HG03135 (cell line): ENCODE results near the gene TOM1.

Experiments
- ATAC-seq: cut with Tn5 transposase; IDR thresholded peaks from one replicate; pipeline ENCODE4 v1.9.1; 2021; ENCODE audit warnings: mild to moderate bottlenecking, moderate library complexity; ENCODE audit not compliant: unreplicated experiment

TOM1 gene

GRCh38 chr22:35306350-35306967 is 6.8 kb downstream of the TOM1 start:
- no peak for ATAC-seq

- ATAC-seq = no peak
Measured at GRCh38 chr22:35307372-35307771, 7.7 kb downstream of the TOM1 start.

- ATAC-seq = no peak
Measured at GRCh38 chr22:35307892-35308291, 8.2 kb downstream of the TOM1 start.

- ATAC-seq = no peak
Measured at GRCh38 chr22:35308480-35309021, 8.9 kb downstream of the TOM1 start.

GRCh38 chr22:35310556-35311550 is 11.2 kb downstream of the TOM1 start:
- ATAC-seq = no peak

DNA sequence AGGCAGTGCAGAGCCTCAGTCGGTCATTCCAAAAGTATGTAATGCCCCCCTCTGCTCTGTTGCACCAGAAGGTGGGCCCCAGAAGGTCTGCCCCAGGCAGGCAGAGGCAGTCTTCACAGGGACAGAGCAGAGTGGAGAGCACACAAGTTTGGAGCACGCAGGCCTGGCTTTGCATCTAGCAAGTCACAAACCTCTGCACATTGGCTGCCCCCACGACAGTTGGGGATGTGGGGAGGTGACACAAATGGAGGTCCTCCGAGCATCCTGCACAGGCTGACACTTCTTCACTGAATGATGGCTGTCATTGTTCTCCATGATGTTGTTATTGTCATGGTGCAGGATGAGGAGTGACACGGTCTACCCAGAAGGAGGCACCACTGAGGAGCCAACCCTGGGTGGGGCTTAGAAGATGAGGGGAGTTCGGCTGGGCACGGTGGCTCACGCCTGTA is 11.9 kb downstream of the TOM1 start:
- no peak for ATAC-seq

- no peak for ATAC-seq
Measured at GRCh38 chr22:35312198-35313059, 12.7 kb downstream of the TOM1 start.

- no peak for ATAC-seq
Measured at GRCh38 chr22:35313311-35314121, 13.8 kb downstream of the TOM1 start.

DNA sequence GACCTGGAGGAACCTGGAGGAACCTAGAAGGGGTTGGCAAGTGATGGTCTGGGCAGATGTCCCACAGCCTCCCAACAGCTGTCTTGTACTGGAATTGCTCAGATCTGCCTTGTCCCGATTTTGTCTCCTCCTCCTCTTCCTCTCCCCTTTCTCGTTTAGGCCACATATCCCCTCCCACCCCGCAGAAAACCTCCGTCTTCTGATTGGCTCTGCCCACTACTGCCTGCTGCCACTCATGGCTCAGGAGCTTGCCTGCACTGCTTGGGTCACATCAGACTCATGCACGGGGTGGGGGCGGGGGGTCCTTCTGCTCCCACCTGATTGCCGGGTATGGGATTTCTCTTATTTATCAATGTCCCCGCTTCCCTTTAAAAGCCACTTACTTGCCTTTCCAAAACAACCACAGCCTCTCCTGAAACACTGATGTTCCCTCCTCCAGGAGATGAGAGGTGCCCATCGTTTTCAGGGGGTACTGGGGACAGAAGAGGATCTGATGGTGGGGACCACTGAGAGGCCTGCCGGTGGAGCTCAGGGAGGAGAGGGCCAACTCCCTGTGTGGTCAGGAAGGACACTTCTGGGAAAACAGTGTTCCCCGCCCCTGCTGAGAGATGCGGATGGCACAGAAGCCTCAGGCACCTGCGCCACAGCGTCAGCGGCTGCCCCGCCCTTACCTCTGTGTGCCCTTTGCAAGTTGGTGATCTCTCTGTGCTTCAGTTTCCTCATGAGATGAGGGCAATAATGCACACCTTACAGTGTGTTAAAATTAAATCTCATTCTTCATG is 14.7 kb downstream of the TOM1 start:
- ATAC-seq = no peak

- no peak for ATAC-seq
Measured at GRCh38 chr22:35315141-35315854, 15.6 kb downstream of the TOM1 start.

- ATAC-seq = no peak
Measured at GRCh38 chr22:35315855-35316745, 16.4 kb downstream of the TOM1 start.

GRCh38 chr22:35316751-35317150 is 17.1 kb downstream of the TOM1 start:
- ATAC-seq = no peak

DNA sequence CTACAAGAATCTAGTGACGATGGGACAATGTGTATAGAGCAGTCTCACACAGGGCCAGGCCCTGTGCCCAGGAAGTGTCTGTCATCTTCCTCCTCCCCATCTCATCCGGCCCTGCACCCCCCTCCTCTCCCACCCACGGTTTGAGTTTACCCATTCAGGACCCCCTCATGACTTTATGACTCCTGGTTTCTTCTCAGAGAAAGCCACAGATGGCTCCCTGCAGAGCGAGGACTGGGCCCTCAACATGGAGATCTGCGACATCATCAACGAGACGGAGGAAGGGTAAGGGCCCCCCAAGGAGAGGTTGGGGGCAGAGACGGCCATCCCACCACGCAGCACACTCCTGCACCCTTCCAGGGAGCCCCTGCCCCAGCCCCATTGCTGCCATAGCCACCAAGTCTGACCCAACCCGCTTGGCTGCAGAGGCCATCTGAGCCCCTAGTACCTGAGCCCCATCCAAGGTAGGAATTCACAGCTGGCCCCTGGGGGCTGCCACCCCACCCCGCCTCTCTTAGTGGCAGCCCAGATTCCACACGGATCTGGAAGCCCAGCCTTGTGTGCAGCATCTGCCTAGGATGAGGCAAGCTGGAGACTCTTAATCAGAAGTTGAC is 18.1 kb downstream of the TOM1 start:
- ATAC-seq = no peak

GRCh38 chr22:35318346-35319215 is 18.9 kb downstream of the TOM1 start:
- ATAC-seq = no peak

- no peak for ATAC-seq
Measured at GRCh38 chr22:35319244-35319985, 19.7 kb downstream of the TOM1 start.

- no peak for ATAC-seq
Measured at GRCh38 chr22:35322126-35322525, 22.4 kb downstream of the TOM1 start.
